ENCODE results near the gene IQCH.
A peak's percentile ranks its signal among the peaks of the same experiment; 100 is the strongest.

IQCH gene

GRCh38 chr15:67533873-67534272 is 279.3 kb downstream of the IQCH start:
- no peak for DNase-seq (ENCODE audit: low read depth)
- no peak for TF ChIP-seq CTCF (IDR thresholded peaks at IDR 0.05; ENCODE audit: insufficient read depth, low read depth, low read length, missing control alignments)
- no peak overlapping the region for H3K4me3 ChIP-seq (ENCODE audit: low read depth, low read length)

- peak; percentile 28 for DNase-seq (ENCODE audit: low read depth)
- H3K4me3 ChIP-seq (ENCODE audit: low read depth, low read length), result no peak overlapping the region
- TF ChIP-seq CTCF (IDR thresholded peaks at IDR 0.05; ENCODE audit: insufficient read depth, low read depth, low read length, missing control alignments), result no peak
Measured at GRCh38 chr15:67534360-67534759, 279.8 kb downstream of the IQCH start.

GRCh38 chr15:67537771-67538170 is 283.2 kb downstream of the IQCH start:
- TF ChIP-seq CTCF (IDR thresholded peaks at IDR 0.05; ENCODE audit: insufficient read depth, low read depth, low read length, missing control alignments), result no peak
- no peak for DNase-seq (ENCODE audit: low read depth)
- H3K4me3 ChIP-seq (ENCODE audit: low read depth, low read length), result no peak overlapping the region

DNA sequence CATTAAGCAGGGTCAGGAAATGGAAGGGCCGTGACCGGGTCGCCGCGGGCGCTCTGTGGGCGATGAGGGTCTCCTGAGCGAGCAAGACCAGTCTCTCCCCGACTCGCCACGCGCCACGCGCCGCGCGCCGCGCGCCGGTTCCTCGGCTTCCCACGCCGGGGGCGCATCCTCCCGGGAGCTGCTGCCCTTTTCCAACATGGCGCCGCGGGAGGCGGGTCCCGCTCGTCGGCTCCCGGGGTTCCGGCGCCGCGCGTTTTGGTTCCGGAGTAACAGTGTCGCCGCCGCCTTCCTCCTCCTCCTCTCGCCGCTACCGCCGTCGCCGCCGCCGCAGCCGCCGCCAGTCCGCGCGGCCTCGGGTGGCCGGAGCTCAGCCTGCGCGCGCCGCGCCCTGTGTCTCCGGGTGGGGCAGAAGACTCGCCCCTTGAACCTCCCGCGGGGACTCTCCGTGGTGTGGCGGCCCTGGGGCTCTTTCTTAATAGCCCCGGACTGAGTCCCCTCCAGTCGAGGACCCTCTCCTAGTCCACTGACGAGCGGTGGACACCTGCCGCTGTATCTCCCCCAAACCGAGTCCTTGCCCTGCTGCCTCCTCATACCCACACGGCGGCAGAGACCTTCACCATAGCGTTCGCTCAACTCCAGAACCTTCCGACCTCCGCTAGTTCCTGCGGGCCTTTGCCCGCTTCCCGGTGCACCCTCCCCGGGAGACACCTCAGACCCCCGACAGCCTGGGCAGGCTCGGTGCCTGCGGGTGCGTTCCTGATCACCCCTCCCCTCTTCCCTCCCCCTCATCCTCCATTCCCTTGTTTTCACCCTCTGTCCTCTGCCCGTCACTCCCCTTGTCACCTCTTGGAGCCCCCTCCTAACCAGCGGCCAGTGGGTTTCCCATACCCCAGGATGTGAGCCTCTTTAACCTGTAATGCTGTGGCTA is 288.1 kb downstream of the IQCH start, which contains the start of gene MAP2K5:
TSS of gene MAP2K5 (plus strand) at position 284 of the 928 bp plus-strand sequence. CDS start at position 917, 633 bp downstream.
- DNase-seq (ENCODE audit: low read depth), result peak; percentile 87
- TF ChIP-seq CTCF (IDR thresholded peaks at IDR 0.05; ENCODE audit: insufficient read depth, low read depth, low read length, missing control alignments), result no peak
- H3K4me3 ChIP-seq (ENCODE audit: low read depth, low read length), result peak within 1 kb of the TSS; percentile 95

DNA sequence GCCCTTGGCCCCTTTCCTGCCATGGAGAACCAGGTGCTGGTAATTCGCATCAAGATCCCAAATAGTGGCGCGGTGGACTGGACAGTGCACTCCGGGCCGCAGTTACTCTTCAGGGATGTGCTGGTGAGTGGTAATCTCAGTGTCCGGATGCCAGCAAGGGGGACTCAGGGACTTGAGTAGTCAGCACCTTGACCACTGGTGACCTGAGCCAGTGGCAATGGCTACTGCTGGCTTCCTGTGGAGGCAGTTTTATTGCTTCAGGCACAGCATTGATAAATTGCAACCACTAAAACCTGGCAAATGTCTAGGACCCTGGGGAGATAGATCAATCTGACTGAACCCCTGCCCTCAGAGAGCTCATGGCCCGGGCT is 288.7 kb downstream of the IQCH start:
- TF ChIP-seq CTCF (IDR thresholded peaks at IDR 0.05; ENCODE audit: insufficient read depth, low read depth, low read length, missing control alignments), result no peak
- H3K4me3 ChIP-seq (ENCODE audit: low read depth, low read length), result peak overlapping the region; percentile 95
- DNase-seq (ENCODE audit: low read depth), result peak; percentile 27

- H3K4me3 ChIP-seq (ENCODE audit: low read depth, low read length), result no peak overlapping the region
- no peak for DNase-seq (ENCODE audit: low read depth)
- no peak for TF ChIP-seq CTCF (IDR thresholded peaks at IDR 0.05; ENCODE audit: insufficient read depth, low read depth, low read length, missing control alignments)
Measured at GRCh38 chr15:67544475-67544874, 289.9 kb downstream of the IQCH start.

All from GM12865 (cell line).